ENCODE data around the gene SLC39A3. TPM values are rescaled to one million over a fixed set of nuclear protein-coding genes. Genes with fewer than 3 reads are reported as not detected.

SLC39A3 gene
- total RNA-seq, 6 donors from 2014 or later, result 12.6 to 48.2 (median 30.6) TPM

- no peak for ATAC-seq (ENCODE audit: low FRiP score in 2 of 2)
- TF ChIP-seq CTCF (IDR thresholded peaks at IDR 0.05) (no peak), POLR2A (IDR thresholded peaks at IDR 0.05) (no peak), EP300 (IDR thresholded peaks at IDR 0.05) (no peak), POLR2AphosphoS5 (IDR thresholded peaks at IDR 0.05) (no peak)
- peaks cover 8 to 51% (median 36%) of the 10 kb centered on the region in 4 donors for H3K36me3 ChIP-seq
- peaks cover 11 to 30% (median 13%) of the 10 kb centered on the region in 4 donors for H3K4me1 ChIP-seq
- WGBS, 2 donors, result 88 to 90% methylated on average over 22 of the region's 26 CpGs
- DNase-seq, result no peak
- no peak overlapping the region for H3K27ac ChIP-seq
- no peak overlapping the region for H3K4me3 ChIP-seq
- H3K9me3 ChIP-seq, result no peaks in the 10 kb centered on the region
- no peaks in the 10 kb centered on the region for H3K27me3 ChIP-seq
Observed at GRCh38 chr19:2734589-2735288, 5.1 kb downstream of the SLC39A3 start.

GRCh38 chr19:2733930-2734588 is 5.8 kb downstream of the SLC39A3 start:
- no peaks in the 10 kb centered on the region for H3K27me3 ChIP-seq
- DNase-seq (no peak), ATAC-seq (ENCODE audit: low FRiP score in 2 of 2) (no peak)
- no peak overlapping the region for H3K27ac ChIP-seq
- H3K36me3 ChIP-seq, result peaks cover 8 to 51% (median 36%) of the 10 kb centered on the region in 4 donors
- WGBS, 2 donors, result 87 to 93% methylated on average over 29 to 35 of the region's 35 CpGs
- TF ChIP-seq POLR2AphosphoS5 (IDR thresholded peaks at IDR 0.05), result no peak
- TF ChIP-seq POLR2A (IDR thresholded peaks at IDR 0.05), result no peak
- no peak for TF ChIP-seq CTCF (IDR thresholded peaks at IDR 0.05)
- TF ChIP-seq EP300 (IDR thresholded peaks at IDR 0.05), result no peak
- no peak overlapping the region for H3K4me3 ChIP-seq
- peaks cover 7 to 23% (median 8%) of the 10 kb centered on the region in 4 donors for H3K4me1 ChIP-seq
- H3K9me3 ChIP-seq, result no peaks in the 10 kb centered on the region

DNA sequence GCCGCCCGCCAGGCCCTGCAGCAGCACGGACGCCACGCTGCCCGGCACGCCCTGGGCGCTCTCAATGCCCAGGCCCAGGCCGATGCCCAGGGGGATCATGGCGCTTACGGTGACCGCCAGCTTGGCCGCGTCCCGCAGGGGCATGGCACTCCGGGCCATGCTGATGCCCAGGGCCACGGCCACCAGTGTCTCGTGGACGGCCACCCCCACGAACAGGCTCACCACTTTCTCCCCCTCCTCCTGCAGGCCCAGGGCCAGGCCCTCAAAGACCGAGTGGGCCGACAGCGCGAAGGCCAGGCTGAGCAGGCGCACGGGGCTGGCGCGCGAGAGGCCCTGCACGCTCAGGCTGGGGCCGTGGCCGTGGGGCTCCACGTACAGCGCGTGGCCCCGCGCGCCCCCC is 6.9 kb downstream of the SLC39A3 start:
- no peaks in the 10 kb centered on the region for H3K27me3 ChIP-seq
- ATAC-seq (ENCODE audit: low FRiP score in 2 of 2) (no peak), DNase-seq (peak in 1 of 2 donors; percentile 79)
- peaks cover 0 to 17% (median 1%) of the 10 kb centered on the region in 4 donors for H3K4me1 ChIP-seq
- peaks cover 8 to 51% (median 36%) of the 10 kb centered on the region in 4 donors for H3K36me3 ChIP-seq
- 96% methylated on average over 38 of the region's 38 CpGs; no CpG with 5 or more reads in 1 of the 2 donors for WGBS, 2 donors
- no peak for TF ChIP-seq POLR2AphosphoS5 (IDR thresholded peaks at IDR 0.05)
- no peak for TF ChIP-seq POLR2A (IDR thresholded peaks at IDR 0.05)
- no peak for TF ChIP-seq EP300 (IDR thresholded peaks at IDR 0.05)
- TF ChIP-seq CTCF (IDR thresholded peaks at IDR 0.05), result no peak
- H3K9me3 ChIP-seq, result no peaks in the 10 kb centered on the region
- no peak overlapping the region for H3K4me3 ChIP-seq
- no peak overlapping the region for H3K27ac ChIP-seq

DNA sequence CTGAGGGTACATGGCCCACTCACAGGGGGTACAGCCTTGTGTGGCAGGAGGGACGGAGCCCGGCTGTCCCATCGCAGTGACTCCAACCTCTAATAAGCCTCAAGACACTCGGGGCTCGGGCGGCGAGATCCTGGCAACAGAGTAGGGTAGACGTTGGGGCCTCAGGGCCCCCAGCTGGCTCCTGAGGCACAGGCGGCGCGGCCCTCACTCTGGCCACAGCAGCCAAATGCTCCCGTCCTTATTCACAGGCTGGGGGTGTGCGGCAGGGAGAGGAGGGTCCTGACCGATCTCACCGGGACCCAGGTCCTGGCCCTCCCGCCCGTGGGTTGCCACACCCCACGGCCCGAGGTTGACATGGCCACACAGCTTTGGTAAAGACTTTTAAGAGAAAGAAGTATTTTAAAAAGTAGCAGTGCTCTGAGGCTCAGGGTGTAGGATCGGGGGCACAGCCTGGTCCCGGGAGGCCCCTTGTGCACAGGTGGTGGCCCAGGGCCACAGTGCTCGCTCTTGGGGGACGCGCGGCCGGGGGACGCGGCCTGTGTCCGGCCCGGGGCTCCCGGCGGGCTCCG is 7.6 kb downstream of the SLC39A3 start:
- H3K36me3 ChIP-seq, result peaks cover 8 to 51% (median 36%) of the 10 kb centered on the region in 4 donors
- no peak overlapping the region for H3K27ac ChIP-seq
- peaks cover 0 to 15% (median 3%) of the 10 kb centered on the region in 4 donors for H3K4me1 ChIP-seq
- no peaks in the 10 kb centered on the region for H3K9me3 ChIP-seq
- no peak for ATAC-seq (ENCODE audit: low FRiP score in 2 of 2)
- 95 to 96% methylated on average over 24 to 29 of the region's 33 CpGs for WGBS, 2 donors
- H3K27me3 ChIP-seq, result no peaks in the 10 kb centered on the region
- H3K4me3 ChIP-seq, result no peak overlapping the region
- peak in 1 of 2 donors; percentile 70 for DNase-seq
- TF ChIP-seq POLR2AphosphoS5 (IDR thresholded peaks at IDR 0.05), result no peak
- no peak for TF ChIP-seq CTCF (IDR thresholded peaks at IDR 0.05)
- TF ChIP-seq EP300 (IDR thresholded peaks at IDR 0.05), result no peak
- no peak for TF ChIP-seq POLR2A (IDR thresholded peaks at IDR 0.05)

Data from upper lobe of left lung (tissue), 6 donors.